GM19238 (cell line): Measurements from ENCODE around the gene RBP2.

Experiments used
- DNase-seq: peaks from one replicate; pipeline ENCODE4 v3.0.0; 2011; ENCODE audit warnings: low spot score; ENCODE audit not compliant: insufficient read length

Gene RBP2

DNA sequence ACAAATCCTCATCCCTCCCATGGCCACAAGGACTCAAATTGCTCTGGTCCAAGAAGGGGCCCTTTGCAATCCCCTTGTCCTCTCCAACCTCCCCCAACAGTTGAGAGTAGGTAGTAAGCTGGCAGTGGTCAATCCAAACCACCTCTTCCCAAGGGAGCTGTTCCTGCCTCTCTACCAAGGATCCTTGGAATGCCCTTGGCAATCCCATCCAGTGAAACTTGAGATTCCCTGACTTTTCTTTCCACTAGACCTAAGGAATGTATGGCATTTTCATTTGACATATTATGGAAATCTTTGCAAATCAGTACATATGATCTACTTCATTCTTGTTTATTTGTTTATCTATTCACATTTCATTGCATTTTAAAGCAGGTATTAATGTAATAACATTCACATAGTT, 4.8 kb upstream of the RBP2 start:
- no peak for DNase-seq

DNA sequence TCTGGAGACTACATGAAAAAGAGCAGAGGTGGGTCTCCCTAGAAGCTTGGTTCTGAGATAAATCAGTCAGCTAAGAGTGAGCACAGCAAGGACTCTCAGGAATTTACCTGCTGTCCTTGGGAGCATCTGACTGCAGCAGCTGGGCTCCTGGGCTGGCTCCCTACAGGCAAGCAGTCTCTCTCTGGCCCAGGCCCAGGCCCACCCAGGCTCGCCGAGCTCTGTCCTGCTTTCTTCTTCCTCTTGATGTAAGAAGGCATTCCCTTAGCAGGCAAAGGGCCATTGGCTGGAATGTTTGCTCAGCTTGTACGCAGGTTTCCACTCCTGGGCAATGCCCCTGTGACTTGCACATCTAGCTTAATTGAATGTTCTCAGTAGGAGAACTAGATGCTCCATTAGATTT, 4.3 kb upstream of the RBP2 start:
- DNase-seq, result no peak

DNA sequence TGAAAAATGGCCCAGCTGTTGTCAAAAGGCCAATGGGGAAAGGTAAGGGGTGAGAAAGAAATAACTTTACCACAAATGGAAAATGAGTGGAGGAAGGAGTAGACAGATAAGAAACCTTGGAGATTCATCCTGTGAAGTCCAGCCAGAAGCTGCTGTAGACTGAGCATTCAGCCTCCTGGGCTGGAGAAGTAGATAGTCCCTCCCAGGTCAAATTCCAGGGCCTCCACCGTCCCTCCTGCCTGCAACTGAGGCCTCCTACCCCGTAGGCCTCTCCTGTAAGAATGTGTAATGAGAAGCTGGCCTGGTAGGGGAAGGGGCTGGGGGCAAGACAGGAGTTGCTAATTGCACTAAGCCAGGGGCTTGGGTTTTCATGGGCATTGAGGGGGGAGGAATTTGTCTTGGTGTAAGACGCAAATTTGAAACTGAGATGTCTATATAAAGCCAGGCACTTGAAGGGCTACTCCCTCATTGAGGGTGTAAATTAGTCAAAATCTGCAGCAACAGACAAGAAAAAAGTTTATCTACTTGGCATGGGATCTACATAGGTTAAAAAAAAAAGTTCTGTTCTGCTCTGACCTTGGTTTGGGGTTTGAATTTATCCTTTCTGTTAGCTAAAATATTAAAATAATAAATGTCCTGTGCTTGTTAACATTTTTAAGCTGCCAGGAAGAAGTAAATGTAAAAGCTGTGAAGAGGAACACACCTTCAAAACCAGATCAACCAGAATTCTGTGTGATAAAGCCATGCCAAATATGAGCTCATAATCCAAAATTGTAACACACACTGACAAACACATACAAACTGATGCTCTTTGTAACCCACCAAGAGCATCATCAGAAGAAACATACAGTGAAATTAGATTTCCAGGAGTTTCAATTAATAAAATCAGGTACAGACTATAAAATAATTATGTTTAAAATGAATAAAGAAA, 1.7 kb upstream of the RBP2 start:
- DNase-seq, result no peak

DNA sequence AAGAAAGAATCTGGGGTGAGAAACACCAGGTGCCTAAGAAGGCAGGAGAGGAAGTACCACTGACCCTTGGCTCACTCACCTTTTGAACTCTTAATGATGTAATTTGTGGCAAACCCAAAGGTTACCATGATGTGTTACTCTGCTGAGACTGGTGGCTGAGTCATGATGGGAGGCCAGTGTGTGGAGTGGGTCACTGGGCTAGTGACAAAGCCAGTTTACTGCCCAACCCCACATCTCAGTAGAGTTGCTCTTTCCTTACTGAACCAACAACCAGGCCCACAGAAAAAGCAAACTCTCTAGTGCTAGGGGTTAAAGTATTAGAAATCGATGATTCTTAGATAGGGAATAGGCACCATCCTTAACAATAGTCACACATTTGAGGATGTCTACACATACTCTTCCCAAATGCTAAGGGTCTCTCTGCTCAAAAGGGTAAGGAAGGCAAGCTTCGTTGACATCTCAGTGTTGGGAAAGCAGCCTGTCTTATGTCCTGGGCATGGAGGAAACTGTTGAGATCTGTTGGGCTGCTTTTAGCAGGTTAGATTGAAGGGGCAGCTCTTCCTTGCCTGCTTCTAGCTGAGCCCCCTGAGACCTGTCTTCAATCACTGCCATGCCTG, 3.1 kb downstream of the RBP2 start:
- no peak for DNase-seq

DNA sequence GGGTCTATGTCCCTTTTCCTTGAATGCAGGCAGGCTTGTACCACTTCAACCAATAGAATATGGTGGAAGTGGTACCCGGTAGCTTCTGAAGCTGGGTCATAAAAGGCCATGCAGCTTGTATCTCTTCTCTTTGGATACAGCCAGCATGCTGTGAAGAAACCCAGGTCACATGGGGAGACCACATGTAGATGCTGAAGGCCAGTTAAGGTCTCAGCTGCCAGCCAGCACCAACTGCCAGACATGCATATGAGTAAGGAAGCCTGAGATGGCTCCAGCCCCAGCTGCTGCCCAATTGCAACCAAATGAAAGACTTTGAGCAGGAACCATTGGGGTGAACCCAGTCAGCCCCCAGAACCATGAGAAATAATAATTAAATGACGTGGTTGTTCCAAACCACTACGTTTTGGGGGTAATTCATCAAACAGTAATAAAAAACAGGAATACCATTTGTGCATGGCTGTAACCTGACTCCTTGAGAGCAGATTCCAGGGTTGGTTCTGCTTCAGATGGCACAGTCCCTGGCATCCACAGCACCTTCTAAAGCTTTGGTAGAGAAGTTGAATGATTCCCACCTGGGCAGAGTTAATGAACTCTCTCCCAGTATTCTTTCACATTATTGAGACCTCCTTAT, 3.8 kb downstream of the RBP2 start:
- no peak for DNase-seq

DNA sequence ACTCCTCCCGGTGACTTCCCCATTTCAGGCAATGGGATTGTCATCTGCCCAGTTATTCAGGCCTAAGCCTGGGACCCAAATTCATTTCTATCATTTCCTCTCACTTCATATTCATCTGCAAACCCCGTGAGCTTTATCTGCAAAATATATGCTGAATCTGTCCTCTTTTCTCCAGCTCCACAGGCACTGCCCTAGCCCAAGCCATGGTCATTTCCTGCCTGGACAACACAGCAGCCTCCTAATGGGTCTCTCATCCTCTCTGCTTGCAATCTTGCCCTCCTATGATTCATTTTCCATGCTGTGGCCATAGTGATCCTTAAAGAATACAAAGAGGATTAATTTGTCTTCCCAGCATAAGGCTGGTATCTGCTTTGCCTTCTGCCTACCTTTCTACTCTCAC, 6.1 kb downstream of the RBP2 start:
- DNase-seq, result no peak

DNA sequence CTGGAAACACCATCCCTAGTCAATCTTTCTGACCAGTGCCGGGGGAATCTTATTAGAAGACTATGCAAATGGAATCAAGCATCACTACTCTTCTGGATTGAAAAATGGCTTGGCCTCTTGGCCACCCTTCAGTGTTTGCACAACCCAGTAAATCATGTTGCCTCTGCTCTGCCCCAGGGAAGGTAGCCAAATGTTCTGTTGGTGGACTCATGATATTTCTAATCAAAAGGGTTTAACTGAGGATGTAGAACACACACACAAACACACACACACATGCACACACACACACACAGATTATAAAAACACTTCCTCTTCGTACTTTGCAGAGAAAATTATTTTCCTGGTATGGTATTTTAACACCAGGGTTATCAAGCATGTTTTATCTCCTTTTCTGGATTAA, 7.9 kb downstream of the RBP2 start:
- DNase-seq, result no peak

DNA sequence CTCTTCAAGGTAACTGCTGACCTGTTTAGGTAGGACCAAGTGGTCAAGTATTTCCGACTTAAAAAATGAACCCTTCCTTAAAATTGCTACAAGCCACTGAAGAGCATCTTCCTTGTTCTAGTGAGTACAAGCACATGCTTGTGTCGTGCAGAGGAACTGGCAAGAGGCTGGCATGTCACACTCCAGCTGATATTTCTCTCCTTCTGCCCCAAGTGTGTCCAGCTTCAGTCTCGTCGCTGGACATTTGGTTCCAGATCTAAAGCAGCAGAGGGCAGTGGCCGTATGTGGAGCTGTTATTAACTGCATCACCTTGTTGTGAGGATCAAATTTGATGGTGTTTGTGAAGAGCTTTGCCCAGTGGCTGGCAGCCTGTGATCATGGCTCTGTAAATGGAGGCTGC, 10.0 kb downstream of the RBP2 start:
- DNase-seq, result no peak

DNA sequence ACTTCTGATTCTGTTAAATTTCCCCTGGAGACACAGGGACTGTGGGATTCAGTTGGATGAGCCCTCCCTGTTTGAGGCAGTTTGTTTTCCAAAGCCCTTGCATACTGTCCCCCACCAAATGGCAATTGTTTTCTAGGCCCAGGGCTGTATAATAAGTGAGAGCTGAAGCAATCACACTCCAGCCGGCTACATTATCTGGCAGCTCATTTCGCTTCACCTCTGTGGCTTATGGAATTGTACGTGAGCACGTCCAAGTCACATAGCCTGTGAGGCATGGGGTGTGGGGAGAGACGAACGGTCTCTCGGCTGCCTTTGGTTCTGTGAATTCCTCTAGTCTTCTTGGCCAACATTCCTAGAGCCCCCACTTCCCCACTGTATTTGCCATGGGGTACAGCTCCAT, 10.7 kb downstream of the RBP2 start:
- no peak for DNase-seq

DNA sequence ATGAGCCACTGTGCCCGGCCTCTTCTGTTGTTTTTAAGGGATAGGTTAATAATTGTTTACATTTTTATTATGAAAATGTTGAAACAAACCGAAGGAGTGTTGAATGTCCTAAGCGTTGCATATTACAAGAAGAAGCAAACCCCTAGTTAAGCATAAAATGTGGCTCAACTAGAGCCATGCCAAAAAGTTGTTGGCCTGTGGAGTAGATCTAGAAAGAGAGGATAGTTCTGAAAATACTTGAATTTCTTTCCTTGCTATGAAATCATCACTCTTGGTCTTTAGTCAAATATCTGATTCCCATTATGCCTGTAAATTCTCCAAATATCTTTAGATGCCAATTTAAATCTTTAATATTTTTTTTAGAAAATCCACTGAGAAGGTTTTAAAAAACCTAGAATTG, 12.8 kb downstream of the RBP2 start:
- DNase-seq, result no peak

DNA sequence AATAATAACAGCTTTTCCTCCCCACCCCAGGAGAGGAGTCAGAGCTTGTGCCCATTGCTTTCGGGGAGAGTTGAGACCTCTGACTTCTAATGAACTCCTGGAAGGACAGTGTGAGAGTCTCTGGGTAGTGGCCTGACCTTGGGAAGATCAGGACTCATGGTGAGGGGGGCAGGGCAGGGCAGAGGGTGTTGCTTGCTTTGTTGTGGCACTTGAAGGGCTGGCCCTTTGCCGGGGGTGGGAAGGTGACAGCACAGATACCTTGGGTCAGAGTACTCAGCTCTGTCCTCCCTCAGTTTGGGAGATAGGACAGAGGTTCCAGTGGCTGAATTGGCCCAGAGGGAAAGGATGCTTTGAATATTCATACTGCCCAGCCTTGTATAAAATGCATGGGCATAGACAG, 15.8 kb downstream of the RBP2 start:
- no peak for DNase-seq

DNA sequence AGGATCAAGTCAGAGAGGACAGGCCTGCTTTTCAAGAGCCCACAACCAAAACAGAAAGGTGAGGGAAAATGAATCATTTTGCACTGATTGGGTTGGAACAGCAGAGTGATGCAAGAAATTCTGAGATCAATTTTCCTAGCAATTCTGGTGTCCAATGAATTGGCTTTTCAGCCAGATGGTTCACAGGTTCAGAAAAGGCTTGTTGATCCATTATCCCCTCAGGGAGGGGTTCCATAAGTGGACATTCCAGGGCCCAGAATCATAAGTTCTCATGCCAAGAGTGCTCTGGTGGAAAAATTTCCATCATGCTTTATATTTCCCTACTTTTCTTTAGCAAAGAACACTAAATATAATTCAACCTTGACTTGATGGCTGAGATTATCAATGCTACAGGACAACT, 16.2 kb downstream of the RBP2 start:
- no peak for DNase-seq

DNA sequence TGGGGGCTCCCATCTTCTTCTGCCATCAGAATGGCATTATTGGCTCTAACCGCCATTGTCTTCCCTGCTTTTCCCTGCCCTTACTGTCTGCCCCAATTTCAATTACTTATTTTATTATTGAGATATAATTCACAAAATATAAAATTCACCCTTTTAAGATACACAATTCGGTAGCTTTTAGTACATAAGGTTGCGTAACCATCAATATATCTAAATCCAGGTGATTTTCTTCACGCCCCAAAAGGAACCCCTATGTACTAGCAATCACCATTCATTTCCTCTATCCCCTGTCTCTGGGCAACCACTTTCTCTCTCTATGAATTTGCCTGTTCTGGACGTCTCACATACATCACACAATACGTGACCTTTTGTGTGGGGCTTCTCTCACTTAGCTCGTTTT, 18.0 kb downstream of the RBP2 start:
- DNase-seq, result no peak

DNA sequence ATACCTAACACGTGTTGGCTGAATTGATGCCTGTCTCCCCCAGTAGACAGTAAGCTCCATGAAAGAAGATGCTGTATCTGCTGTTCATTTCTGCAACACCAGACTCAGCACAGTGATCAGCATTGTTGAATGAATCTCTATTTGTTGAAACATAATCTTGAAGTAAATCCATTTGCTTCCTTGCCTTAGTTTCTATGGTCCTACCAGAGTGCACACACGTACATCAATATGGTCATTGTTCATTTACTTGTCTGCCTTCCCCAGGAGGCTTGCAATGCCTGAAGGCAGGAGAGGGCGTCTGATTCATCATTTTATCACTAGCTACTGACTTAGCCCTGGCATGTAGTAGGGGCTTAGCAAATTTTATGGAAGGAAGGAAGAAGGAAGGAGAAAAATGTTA, 19.2 kb downstream of the RBP2 start:
- DNase-seq, result no peak

DNA sequence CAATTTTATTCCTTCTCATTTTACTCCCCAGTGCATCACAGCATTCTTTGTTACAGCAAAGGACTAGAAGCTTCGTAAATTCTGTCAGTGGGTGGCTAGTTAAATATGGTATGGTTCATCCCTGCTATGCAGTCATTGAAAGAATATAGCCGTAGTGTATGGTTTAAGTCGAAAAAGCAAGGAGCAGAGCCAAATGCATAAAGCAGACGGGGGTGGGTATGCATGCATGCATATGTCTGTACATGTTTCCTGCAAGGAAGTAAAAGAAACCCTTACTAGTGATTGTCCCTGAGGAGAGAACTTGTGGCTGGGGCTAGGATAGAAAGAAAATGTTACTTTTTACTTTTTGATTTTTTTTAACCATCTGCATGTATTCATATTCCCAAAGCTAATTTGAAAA, 19.9 kb downstream of the RBP2 start:
- DNase-seq, result no peak

DNA sequence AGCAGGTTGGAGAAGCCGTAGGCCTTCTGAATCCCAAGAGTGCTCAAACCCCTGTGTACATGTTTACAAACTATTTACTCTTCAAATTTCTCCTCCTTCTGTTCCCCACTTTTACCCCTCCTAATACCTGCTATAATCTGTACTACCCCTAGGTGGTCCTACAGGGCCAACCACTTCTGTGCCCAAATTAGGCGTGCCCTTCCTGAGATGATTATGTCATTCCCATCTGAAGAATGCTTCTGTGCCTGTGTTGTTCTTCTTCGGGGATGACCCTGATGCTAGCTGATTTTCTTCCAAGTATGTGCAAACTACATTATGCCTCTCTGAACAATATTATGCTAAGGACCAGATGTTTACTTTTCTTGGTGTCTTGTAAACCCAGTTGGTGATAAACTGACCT, 20.5 kb downstream of the RBP2 start:
- no peak for DNase-seq

DNA sequence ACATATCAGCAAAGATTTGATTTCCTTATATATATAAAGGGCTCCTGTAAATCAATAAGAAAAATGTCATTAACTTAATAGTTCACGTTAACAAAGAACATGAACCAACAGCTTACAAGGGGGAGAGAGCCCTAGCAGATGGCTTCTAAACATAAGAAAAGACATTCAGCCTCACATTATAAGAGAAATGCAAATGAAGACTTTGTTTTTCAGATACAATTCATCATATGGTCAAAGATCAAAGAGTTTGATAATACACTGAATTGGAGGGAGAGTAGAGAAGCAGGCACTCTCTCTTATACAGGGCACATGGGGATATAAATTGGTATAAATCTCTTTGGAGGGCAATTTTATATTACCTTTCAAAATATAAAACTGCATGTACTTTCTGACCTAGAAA, 21.1 kb downstream of the RBP2 start:
- DNase-seq, result no peak

DNA sequence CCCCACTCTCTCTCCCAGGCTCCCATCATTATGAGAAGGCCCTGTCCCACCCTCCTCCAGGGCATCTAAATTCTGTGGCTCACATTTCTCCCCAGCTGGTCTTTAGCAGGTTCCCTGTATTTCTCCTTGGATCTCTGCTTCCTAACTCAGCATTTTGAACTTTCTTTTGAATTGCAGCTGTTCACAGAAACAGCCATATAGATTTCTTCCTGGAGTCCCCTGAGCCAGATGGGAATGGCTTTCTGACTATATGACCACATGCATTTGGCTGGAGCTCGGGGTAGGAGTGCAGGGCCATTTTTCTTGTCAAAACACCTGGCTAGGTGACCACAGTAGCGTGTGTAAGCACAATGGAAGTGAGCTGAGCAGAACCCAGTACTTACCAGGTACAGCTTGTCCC, 22.0 kb downstream of the RBP2 start:
- no peak for DNase-seq

DNA sequence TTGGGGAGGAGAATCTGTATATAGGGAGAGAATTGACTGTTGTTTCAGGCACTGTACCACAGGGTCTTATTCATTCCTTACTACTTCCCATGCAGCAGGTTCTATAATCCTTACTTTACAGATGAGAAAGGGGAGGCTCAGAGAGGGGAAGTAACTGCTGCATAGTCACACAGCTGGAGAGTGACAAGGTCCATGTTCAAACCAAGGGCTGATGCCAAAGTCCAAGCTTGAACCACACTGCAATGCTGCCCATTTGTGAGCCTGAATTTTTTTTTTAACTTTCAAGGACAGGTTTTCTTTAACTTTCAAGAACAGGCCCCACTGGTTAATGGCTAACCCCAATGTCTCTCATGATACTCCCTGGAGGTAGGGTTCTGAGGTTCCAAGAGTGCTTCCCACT, 26.2 kb downstream of the RBP2 start:
- no peak for DNase-seq

DNA sequence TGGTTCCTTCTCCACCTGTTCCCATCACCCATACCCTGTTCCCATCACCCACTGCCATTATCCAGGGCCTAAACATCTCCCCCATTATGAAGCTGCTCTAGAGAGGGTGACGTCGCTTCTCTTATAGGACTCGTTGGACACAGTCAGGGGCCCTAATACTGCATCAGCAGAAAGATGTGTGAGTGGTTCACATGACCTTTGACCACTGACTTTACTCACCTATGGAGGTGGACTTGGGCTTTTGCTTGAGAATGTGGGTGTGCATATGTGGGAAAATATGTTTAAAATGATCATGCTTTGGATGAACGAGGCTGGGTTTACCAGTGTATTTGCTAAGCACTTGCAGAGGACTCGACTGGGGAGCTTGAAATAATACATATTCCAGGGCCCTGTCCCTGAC, 26.8 kb downstream of the RBP2 start:
- no peak for DNase-seq

DNA sequence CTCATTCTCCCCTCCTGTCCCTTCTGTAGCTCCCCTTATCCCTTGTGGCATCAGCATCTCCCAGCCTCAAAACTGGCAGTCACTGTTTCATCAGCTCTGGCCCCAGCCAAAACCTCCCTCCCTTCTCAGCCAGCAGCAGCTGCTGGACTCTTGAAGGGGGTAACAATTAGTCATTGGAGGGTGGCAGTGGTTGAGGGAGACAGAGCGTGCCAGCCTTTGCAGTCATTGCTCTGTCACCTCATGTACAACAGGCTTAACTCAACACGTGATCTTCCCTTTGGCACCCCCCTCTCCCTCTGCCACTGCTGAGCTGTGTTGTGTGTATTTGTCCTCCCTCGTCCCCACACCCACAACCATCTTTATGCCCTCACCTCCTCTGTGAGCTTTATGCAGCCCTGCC, 28.2 kb downstream of the RBP2 start:
- no peak for DNase-seq

DNA sequence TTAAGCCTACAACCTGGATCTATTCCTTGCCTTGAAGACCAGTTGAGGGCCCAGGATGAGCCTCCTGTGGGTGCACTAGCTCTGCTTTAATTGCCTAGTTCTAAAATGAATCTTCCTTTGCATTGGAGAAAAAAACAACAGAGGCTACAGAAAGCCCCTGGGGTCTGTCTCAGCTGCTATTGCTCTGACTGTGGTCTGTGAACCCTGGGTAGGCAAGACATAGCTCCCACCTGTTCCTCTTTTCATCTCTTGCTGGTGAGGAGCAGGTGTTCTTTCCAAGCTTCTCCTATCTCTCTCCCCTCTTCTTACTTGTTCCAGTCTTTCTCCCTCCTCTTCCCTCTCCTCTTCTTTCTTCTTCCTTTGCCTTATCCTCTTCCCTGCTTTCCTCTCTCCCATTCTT, 28.8 kb downstream of the RBP2 start:
- no peak for DNase-seq

DNA sequence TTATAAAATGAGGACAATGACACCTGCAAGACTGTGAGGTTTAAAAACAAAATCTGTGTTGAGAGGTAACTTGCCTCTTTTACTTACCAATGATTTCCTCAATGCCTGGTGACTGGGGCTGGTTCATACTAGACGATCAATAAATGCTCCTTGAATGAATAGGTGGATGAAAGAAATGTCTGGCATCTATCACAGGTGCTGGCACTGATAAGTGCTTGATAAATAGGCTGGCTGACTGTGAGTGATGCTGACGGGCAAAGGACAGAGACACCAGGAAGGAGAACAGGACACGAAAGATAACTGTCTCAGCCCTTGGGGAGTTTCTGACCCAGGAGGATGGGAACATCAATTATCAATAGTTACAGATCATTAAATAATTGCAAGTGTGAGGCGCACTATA, 31.9 kb downstream of the RBP2 start:
- no peak for DNase-seq
